SIG-M5 treated with dmso at 0.1 percent for 504 hours (cell line): ENCODE data around the gene LRRC52.
"Not testable (repeated sequence)": the region's sequence is repeated elsewhere in the genome, so short reads cannot be mapped to it uniquely, and the experiment has no call there.

Source experiments
- DNase-seq: peaks from one replicate; lab custom pipeline; 2025; ENCODE audit not compliant: unreplicated experiment; lab: John Stamatoyannopoulos, UW

Gene LRRC52

DNA sequence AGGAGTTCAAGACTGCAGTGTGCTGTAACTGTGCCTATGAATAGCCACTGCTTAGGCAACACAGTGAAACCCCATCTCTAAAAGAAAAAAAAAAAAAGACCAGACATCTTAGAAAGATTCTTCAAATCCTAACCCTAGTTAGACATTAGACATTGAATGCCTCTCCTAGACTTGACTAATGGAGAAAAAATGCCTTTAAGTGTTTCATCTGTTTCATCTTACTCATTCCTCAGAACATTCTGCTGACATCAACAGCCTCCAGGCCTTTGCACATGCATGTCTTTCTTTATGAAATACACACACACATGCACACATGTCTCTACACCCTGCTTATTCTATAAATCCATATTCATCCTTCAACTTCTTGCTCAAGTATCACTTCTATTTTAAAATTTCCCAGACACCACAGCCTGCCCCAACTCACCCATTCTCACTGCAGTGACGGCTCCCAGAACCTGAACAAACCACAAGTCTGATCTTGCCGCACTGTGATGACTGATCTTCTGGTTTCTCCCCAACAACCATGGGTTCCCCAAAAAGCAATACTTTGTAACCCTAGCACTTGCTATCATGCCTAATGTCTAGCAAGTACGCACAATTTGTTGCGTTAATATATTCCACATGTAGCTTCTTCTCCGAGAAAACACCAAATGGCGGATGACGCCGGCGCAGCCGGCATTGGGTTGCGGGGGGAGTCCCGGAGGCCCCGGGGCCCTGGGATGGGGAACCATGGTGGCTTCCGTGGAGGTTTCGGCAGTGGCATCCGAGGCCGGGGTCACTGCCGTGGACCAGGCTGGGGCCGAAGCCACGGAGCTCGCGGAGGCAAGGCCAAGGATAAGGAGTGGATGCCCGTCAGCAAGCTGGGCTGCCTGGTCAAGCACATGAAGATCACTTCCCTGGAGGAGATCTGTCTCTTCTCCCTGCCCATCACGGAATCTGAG lies 37.4 kb downstream of the LRRC52 start:
- no peak for DNase-seq

DNA sequence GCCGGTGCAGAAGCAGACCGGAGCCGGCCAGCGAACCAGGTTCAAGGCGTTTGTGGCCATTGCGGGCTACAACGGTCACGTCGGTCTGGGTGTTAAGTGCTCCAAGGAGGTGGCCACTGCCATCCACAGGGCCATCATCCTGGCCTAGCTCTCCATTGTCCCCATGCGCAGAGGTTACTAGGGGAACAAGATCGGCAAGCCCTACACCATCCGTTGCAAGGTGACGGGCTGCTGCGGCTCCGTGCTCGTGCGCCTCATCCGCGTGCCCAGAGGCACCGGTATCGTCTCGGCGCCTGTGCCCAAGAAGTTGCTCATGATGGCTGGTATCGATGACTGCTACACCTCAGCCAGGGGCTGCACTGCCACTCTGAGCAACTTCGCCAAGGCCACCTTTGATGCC lies 38.1 kb downstream of the LRRC52 start:
- no peak for DNase-seq

DNA sequence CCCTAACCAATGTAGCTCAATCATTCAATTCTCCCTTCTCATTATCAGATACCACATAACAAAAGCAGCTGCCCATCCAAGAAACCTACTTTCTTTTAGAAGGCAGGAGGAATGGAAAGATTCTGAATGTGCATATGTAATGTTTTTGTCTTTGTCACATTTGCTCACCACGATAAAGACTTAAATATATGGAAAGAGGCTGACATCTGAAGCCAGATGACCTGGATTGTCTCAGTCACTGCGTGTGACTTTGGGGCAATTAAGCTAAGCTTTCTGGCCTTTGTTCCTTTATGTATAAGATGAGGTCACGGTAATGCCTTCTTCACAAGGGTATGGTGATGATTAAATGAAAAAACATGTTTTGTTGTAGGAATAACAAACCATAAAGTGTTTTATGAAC lies 42.6 kb downstream of the LRRC52 start:
- no peak for DNase-seq

GRCh38 chr1:165591391-165591790 lies 47.6 kb downstream of the LRRC52 start:
- not testable (repeated sequence) for DNase-seq

GRCh38 chr1:165592945-165593823 lies 49.4 kb downstream of the LRRC52 start:
- peak; percentile 77 for DNase-seq

- no peak for DNase-seq
Measured at GRCh38 chr1:165595246-165595938, 51.6 kb downstream of the LRRC52 start.

- DNase-seq, result peak; percentile 95
Measured at GRCh38 chr1:165597883-165598675, 54.3 kb downstream of the LRRC52 start.

DNA sequence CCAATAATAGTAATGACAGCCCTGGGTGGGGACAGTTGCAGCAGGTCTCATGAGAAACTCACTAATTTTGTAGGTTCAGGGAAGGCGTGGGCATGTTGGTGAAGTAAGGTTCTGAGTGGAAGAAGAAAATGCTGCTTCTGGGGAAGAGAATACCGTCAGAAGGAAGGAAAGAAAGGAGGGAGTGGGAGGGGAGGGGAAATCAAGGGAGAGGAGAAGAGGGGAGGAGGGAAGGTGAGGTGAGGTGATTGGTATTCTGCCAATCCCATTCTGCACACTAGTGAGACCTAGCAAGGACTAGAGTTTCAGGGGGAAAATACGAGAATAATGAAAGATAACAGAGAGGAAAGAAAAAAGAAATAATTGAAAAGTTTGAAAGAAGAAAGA lies 54.9 kb downstream of the LRRC52 start:
- no peak for DNase-seq

DNA sequence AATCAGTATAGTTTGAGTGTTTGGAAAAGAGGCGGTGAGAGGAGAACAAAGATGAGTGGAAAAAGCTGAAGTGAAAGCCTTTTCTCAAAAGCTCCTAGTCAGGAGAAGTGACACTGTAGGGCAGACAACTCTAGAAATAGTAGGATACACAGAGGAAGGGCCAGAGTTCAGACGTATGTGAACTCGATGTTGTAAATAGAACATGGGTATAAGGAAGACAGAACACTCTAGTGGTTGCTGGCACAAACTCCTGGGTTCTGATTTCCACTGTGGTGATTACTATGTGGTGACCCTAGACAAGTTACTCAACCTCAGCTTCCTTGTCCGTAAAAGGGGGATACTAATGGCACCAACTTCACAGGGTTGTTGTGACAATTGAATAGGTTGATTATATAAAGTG lies 57.0 kb downstream of the LRRC52 start:
- DNase-seq, result peak; percentile 60

- DNase-seq, result no peak
Measured at GRCh38 chr1:165603810-165604209, 60.0 kb downstream of the LRRC52 start.

DNA sequence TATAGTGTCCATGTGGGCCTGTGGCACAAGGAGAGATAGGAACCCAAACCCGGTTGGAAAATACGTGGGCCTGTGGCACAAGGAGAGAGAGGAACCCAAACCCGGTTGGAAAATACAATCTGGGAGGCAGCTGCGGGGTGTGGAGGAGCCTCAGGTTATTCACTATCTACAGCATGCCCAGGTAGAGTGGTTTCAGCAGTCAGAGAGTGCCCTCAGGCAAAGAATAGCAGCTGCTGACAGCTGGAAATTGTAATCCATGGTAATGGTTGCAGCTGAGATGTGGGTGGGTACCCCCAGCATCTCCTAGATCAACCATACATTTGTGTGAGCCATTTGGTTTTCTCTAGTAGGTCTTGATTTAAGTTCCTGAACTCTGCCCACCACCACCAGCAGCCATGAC lies 61.4 kb downstream of the LRRC52 start:
- no peak for DNase-seq

GRCh38 chr1:165606676-165607075 lies 62.9 kb downstream of the LRRC52 start:
- not testable (repeated sequence) for DNase-seq

- DNase-seq, result peak; percentile 23
Measured at GRCh38 chr1:165610866-165611265, 67.1 kb downstream of the LRRC52 start.

- DNase-seq, result no peak
Measured at GRCh38 chr1:165612062-165612461, 68.3 kb downstream of the LRRC52 start.
